ENCODE results near the gene MYT1.

MYT1 gene

DNA sequence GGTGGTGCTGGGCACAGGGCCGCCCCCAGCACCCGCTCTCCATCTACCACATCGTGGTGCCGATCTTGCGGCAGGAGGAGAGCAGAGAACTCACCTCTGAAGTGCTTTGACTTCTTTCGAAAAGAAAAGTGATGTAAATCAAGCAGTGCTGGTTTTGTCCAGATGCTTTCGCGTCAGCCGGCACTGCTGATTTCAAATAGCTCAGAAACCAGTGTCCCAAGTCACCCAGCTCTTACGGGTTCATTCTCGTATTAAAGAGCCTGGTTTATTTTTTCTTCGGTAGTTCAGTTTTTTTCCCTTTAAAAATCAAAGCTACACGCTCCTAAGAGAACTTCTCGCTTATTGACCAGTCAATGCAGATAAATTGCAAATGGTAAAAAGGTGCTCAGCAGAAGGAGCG lies 32.1 kb downstream of the MYT1 start:
- no peak for DNase-seq

GRCh38 chr20:64196847-64197306 lies 32.6 kb downstream of the MYT1 start:
- DNase-seq, result no peak

DNA sequence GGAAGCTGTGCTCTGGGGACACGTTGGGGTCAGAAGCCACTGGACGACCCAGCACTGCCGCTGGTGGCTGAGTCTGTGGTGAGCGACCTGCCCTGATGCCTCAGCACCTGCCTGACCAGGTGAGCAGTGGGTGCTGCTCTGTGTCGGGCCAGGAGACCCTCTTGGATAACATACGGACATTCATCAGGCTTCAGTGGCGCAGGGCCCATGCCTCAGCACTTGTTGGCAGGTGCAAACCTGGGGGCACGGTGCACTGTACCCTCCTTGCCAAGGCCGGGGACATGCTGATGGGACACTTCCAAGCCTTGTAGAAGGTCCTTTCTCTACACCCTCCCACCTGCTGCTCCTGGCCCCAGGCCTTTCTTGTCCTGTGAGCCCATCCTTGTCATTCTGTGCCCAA lies 34.1 kb downstream of the MYT1 start:
- no peak for DNase-seq

- DNase-seq, result no peak
Observed at GRCh38 chr20:64199395-64199794, 35.1 kb downstream of the MYT1 start.

- DNase-seq, result no peak
Observed at GRCh38 chr20:64200740-64201139, 36.5 kb downstream of the MYT1 start.

DNA sequence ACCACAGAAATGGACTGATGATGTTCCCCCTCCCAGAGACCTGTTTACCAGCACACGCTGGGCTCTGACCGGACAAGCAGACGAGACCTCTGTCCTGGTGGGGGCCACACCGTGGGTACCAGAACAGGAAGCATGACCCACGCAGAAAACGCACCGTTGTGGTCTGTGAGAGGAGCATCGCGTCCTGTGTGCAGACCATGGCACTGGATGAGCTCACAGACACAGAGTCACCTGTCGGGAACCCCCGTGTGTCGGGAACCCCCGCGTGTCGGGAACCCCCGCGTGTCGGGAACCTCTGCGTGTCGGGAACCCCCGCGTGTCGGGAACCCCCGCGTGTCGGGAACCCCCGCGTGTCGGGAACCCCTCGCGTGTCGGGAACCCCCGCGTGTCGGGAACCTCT lies 37.4 kb downstream of the MYT1 start:
- DNase-seq, result no peak

DNA sequence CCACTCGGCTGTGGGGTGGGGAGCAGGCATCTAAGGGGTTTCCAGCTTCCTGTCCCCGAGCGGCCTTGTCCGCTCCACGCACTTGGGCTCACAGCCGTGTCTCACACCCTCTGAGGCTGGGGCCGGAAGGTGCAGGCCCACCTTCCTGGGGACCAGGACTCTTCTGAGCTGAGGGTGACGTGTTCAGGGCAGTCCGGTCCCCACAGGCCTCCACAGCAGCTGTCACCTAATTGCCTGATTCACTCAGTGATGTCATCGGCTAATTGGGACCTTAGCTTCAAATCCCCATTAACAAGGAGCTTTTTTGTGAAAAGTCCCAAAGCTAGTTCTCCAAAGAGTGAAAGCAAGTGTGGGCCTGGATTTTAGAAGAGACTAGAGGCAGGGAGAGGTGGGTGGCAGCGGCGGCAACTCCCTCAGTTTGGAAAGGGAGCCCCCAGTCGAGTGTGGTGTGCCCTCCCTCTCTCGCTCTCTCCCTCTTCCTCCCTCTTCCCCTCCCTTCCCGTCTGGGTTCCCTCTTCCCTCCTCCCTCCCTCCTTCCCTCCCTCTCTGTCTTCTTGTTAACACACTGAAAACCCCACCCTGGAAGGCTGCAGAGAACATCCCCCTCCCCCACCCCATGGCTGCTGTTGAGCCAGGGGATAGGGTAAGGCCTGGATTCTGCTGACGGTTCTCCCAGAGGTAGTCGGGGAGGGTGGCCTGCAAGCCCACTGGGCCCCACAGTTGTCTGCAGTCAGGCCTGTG lies 39.0 kb downstream of the MYT1 start:
- no peak for DNase-seq

DNA sequence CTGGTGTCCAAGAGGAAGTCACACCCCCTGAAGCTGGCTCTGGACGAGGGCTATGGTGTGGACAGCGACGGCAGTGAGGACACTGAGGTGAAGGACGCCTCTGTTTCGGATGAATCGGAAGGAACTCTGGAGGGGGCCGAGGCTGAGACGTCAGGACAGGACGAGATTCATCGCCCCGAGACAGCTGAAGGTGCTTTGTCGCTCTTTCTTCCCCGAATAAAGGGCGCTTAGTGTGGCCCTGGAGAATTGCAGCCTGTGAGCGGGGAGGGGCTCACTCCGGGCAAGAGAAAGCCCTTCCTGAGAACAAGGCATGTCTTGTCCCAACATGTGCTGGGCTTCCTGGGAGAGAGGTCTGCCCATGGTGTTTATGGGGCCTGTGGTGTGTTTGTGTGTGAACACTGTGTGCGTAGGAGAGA lies 41.4 kb downstream of the MYT1 start:
- no peak for DNase-seq

- DNase-seq, result no peak
Observed at GRCh38 chr20:64206614-64207013, 42.4 kb downstream of the MYT1 start.

- no peak for DNase-seq
Observed at GRCh38 chr20:64207641-64208590, 43.7 kb downstream of the MYT1 start.

GRCh38 chr20:64209148-64209547 lies 44.9 kb downstream of the MYT1 start:
- DNase-seq, result no peak

DNA sequence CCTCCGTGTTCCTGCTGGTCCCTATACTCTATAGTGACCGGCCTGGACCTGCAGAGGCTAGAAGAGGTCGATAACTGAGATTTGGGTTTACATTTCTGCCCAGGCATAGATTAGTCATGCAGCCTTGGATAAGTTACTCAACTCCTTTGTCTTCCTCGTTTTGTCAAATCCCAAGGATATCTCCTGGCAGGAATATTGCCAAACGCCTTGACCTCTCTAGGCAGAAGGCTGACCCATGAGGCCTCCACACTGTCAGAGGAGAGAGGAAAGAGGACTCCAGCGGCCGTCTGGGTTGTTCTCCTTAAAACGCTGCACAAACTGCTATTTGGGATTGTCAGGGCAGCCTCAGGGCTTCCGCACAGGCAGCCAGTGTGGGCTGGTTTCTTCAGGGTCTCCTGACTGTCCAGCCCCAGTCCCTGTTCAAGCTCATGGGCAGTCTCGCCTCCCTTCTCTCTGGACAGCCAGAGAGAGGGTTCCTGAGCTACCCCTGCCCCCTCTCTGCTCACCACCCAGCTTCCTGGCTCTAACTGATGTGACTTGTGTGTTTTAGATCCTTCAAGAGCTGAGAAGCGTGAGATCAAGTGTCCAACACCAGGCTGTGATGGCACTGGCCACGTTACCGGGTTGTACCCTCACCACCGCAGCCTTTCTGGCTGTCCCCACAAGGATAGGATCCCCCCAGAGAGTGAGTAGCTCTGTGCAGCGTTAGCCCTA lies 46.6 kb downstream of the MYT1 start:
- DNase-seq, result no peak

DNA sequence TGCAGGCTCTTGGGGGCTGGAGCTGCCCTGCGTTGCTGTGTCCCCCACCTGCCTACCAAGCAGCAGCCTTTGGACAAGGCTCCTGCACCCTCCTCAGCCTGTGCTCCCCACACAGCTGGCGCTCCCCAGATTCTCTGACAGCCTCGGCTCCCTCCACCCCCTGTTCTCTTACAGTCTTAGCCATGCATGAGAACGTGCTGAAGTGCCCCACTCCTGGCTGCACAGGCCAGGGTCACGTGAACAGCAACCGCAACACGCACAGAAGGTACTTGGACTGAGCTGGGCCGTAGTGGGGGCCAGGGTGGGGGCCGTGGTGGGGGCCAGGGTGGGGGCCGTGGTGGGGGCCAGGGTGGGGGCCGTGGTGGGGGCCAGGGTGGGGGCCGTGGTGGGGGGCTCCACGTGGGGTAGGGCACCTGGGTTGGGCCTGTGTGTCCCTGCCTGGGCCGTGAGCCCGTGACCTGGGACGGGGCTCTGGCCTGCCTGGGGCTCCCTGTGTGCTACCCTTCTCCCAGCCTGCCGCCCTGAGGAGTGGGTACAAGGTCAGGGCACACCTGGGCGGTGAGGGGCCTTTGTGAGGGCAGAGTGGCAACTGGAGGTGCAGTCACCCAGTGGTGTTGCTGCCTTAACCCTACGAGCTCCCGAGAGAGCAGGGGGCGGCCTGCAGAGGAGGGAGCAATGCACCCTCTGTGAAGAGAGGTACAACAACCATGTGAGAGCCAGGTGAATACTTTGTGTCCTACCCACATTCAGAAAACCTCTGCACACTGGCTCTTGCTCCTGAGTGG lies 47.8 kb downstream of the MYT1 start:
- DNase-seq, result no peak

DNA sequence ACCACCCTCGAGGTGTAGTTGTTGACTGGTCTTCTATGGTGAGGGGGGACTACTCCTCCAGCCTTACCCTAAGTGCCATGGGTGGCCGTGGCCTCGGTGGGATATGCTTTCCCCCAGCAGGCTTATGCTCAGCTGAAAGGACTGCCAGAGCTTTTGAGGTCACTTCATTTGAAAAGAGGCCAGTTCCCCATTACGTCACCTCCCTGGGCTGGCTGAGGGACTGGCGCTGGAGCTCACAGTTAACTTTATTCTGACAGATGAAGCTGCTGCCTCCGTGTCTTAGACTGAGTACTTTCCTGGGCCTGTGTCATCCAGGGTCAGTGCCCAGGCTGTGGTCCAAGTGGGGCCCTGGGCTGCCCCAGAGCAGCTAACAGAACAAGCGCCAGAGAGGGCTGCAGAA lies 48.5 kb downstream of the MYT1 start:
- no peak for DNase-seq

DNA sequence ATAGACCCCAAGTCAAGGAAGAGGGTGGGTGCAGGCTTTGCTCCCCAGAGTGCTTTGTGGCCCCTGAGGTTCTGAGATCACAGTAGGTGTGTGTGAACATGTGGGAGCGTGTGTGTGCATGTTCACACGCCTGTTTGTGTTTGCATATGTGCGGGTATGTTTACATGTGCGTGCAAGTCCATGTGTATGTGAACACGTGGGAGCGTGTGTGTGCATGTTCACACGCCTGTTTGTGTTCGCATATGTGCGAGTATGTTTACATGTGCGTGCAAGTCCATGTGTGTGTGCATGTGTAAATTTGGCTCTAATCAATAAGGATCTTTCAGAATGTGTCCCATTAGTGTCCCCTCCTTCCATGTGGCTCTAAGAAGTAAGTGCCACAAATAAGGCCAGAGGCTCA lies 49.9 kb downstream of the MYT1 start:
- no peak for DNase-seq

DNA sequence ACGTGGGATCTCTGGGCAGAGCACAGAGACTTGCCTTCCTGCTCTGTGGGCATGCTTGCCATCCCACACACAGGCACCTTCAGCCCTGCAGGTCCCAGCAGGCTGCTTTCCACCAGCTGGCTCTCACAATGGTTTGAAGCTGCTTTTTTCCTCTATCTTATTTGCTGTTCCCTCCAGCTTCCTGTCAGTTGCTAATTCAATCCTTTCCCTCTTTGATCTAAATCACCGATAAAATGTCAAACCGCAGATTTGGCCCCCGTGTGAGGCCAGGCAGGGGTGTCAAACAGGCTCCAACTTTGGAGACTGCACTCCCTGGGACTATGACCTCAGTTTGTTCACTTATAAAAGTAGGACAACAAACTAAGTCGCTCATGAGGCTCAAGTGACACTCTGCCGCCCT lies 50.7 kb downstream of the MYT1 start:
- no peak for DNase-seq

DNA sequence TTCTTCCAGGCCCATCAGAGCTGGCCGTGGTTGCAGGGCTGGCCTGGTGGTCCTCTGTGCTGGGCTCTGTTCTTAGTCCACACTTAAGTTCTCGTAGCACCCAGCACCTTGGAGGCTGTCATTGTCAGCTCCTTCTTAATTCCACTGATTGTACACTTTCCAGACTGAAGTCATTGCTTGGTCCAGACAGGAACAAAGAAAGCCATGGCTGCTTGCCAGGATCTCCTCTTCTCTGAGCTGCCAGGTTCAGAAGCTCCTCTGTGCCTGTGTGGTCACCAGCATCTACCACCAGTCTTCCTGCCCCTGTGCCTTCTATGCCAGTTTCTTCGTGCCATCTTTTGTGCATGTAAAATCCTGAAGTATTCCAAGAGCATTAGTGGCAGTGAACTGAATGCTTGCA lies 51.8 kb downstream of the MYT1 start:
- no peak for DNase-seq

DNA sequence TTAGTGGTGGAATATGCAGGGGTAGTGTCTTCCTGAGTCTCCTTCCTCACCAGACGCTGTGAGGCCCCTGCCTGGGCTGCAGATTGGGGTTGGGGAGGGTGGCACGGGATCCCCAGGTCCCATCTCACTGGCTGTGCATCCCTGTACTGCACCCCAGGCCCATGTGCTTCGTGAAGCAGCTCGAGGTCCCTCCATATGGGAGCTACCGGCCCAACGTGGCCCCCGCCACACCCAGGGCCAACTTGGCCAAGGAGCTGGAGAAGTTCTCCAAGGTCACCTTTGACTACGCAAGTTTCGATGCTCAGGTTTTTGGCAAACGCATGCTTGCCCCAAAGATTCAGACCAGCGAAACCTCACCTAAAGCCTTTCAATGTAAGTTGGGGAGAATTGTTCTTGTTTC lies 52.7 kb downstream of the MYT1 start:
- DNase-seq, result no peak

DNA sequence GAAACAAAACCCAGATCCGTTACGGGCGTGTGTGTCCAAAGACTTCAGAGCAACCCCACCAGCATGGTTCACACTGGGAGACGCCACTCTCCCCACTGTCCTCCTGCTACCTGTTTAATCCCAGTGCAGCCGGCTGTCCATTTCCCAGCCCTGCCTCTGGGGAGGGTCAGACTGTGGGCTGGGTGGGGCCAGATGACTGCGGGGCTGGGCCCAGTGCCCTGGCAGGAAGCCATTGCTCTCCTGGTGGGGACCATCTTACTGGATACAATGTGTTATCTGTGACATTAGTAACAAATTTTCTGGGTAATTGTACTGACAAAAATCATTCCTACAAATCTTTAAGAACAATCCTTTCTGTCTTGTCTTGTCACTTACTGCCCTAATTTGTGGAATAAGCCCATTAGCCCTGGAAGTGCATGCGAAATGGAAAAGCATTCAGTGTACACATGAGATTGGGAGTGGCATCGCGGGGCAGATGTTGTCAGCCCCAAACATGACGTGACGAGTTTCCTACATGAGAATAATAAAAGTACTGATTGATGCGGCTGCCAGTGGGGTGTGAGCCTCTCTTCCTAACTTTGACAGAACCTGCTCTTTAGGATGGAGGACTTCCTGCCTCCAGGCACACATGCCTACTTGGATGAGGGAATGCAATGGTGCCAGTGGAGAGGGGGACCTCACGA lies 53.4 kb downstream of the MYT1 start:
- no peak for DNase-seq

GRCh38 chr20:64219202-64219601 lies 55.0 kb downstream of the MYT1 start:
- DNase-seq, result peak; percentile 11

GRCh38 chr20:64219730-64220129 lies 55.5 kb downstream of the MYT1 start:
- DNase-seq, result no peak

- no peak for DNase-seq
Observed at GRCh38 chr20:64220420-64220819, 56.2 kb downstream of the MYT1 start.
